Fibroblast of upper back skin (primary cell): ENCODE data around the gene SREBF1.
"Not testable (repeated sequence)": the region's sequence is repeated elsewhere in the genome, so short reads cannot be mapped to it uniquely, and the experiment has no call there.

Source experiments
- DNase-seq: peaks from one replicate; pipeline ENCODE4 v3.0.0-alpha.2; 2013

The SREBF1 gene

DNA sequence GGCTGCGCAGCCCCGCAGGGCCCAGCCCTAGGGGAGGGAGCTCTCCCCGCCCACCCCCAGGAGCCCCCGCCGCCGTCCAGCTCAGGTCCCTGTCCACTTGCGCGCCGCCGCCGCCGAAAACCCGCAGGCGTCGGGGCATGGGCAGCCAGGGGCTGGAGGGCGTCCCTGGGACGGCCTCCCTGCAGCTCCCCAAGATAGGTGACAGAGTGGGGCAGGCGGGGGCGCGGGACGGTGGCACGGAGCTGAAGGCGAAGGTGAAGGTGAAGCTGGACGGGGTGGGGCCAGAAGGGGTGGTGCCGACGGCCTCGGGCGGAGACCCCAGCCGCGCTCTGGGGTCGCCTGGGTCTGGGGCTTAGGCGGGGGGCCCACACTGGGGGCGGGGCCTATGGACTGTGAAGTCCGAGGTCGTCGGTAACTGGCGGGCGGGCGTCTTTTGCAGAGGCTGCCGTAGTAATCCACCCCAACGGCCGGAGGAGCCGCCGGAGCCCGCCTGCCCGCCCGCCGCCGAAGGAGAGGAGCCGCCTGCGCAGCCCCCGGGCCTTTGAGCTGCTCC is 27.2 kb downstream of the SREBF1 start:
- DNase-seq = no peak

DNA sequence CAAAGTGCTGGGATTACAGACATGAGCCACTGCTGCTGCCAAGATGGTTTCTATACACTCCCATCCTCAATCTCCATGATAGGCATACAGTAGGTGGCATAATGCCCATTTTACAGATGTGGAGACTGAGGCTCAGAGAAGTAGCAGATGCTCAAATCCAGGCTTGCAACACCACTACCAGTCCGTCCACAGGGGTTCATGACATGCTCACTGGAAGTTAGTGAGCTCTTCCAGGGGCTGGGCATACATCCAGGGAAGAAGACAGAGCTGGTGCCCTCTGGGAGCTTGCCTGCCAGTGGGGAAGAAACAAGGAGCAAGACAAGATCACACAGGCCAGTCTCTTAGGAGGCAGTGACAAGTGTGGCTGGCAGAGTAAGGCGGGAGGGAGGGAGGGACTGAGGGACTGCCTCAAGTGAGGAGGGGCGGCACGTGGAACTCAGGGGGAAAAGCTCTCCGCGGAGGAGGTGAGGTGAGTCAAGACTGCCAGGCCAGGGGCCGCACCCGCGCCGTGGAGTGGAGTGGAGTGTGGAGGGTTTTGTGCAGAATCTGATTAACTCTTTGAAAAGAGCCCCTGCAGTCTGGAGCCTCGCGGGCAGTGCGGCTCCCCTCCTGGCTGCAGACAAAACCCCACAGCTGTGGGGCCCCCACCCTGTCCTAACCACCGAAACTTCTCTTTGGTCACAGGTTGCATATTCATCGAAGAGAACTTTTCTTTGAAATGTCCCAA is 27.9 kb downstream of the SREBF1 start:
- DNase-seq = peak; percentile 33

DNA sequence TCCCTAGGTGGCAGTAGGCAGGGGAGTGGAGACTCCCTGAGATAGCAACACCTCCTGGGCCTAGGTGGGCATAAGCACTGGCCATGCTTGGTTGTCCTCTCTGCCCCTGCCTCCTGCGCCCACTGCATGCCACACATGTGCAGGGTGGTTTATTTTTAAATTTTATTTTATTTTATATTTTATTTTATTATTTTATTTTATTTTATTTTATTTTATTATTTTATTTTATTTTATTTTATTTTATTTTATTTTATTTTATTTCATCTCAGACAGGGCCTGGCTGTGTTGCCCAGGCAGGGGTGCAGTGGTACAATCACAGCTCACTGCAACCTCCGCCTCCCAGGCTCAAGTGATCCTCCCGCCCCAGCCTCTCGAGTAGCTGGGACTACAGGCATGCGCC is 28.6 kb downstream of the SREBF1 start:
- not testable (repeated sequence) for DNase-seq

DNA sequence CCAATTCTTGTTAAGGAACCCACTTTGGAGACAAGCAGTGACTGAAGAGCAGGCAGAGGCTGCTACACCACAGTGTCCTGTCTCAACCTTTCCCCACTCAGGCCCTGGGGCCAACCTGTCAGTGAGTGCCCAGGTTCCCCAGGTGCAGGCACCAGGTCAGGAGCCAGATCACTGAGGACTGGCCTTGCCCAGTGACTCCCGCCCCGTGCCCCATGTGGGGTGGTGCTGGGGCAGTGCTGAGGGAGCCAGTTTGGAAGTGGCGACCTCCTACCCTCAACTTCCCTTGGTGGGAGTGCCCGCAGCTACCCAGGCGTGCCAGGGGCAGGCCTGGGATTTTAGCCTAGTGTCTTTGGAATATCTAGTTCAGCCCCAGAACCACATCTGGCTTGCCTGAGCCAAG is 29.3 kb downstream of the SREBF1 start:
- DNase-seq = no peak

DNA sequence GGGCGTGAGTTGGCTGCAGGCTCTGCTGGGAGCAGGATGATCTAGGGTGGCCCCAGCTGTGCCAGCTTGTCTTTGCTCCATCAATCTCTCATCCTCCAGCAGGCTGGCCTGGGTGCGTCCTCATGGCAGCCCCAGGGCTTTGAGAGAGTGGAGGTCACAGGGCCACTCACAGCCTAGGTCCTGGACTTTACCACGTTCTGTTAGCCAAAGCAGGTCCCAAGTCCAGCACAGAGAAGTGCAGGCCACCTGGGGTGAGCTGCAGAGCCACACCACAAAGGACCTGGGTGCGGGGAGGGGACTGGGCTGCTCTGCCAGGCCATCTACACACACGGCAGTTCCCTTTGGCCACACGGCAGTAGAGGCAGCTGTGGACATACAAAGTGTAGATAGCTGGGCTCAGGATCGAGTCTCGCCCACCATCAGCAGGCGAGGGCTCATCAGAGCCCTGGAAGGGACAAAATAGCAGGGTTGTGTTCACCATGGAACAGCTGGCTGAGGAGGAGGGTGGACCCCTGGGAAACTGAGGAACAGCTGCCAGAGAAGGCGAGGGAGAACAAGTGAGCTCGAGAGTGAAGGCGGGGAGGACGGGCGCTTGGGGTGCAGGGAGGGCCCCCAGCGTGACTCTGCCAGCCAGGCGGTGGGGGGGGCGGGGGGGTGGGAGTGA is 30.0 kb downstream of the SREBF1 start:
- DNase-seq = no peak

DNA sequence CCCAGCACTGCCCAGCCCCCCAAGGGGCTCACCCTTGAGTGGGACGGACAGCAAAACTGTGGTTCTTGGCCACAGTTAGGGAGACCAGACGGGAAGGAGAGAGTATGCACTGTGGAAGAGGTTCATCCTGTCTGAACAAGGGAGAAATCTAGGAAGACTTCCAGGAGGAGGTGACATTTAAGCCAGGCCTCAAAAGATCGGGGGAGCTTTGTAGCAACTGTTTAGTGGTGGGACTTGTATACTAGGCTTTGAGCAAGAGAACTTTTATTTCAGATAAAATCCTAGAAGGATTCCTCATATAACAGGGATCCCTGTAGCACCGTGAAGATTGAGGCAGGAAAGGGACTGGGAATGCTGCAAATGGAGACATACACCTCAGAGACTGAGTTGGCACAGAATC is 30.8 kb downstream of the SREBF1 start:
- no peak for DNase-seq

DNA sequence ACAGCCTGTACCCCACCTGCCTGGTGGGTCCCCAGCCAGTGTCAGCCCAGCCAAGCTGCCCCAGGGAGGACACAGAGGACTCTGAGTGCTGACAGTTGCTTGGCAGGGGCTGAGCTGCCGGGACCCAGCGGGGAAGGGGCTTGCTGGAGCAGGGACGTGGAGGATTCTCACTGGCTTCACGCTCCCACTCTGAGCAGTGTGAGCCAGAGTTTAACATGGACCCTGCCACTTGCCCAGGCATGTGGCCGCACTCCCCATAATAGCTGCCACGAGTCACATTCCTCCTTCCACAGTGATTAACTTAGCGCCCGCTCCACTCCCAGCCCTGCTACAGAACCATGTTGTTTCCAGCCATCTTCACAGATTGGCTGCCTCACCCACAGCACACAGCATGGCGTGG is 31.2 kb downstream of the SREBF1 start:
- no peak for DNase-seq

DNA sequence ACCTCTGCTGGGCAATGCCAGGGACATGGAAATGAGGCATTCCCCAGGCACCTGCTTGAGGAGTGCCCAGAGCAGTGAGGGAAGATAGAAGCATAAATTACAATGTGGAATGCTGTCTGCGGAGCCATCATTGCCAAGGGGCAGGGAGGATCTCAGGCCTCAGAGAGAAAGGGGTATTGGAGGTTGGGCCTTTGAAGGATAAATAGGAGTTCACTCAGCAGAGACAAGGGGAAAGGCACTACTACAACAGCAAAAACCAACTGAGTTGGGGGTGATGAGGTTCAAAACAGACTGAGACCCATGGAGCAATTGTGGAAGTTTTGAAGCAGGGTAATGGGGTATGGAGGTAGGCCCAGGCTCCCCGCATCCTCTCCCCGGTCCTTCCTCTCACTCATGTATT is 32.8 kb downstream of the SREBF1 start:
- DNase-seq = no peak

DNA sequence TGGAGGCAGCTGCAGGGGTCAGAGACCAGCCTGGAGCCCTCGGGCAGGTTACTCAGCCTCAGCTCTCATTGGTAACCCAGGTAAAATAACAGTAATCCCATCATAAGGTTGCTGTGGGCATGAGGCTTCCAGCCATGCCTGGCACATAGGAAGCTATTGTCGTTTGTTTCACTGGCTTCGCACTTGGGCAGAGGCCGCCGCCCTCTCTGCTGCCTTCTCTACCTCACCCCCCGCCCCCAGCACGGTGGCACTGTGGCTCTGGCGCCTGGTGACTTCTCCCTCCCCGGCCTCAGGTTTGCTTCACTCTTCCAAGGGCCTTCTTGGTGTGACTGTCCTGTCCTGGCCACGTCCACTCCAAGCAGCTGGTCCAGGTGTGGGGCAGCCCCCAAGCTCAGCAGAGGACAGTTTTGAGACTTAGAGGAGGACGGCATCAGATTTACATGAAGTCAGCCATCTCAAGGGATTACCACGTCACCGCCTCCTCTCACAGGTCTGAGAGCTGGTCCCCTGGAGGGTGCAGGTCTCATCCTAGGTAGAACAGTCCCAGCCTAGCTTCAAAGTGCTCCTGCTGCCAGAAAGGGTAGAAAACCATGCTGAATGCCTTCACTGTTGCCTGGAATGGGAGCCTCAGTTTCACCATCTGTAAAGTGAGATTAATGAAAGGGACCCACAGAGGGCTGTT is 34.8 kb downstream of the SREBF1 start:
- DNase-seq = no peak

DNA sequence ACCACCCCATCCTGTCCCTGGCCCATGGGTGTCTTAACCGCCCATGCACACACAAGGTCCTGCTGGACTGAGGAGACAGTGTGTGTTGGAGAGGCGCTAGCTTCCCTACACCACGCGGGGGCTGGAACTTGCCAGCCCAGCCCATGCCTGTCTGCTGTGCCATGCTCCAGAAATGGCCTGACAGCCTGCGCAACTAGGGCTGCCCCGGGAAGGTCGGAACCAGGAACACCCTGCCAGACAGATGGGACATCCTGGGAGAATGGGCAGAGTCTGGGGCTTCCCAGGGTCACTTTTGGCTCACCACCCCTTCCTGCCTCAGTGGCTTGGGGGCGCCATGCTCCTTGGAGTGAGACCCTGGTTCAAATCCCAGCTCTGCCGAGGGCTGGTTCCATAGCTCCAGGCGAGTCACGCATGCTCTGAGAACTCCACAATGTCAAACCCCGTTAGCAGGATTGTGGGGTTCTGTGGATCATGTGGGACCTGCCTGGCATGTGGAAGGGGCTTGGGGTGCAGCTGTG is 36.2 kb downstream of the SREBF1 start:
- DNase-seq = no peak

DNA sequence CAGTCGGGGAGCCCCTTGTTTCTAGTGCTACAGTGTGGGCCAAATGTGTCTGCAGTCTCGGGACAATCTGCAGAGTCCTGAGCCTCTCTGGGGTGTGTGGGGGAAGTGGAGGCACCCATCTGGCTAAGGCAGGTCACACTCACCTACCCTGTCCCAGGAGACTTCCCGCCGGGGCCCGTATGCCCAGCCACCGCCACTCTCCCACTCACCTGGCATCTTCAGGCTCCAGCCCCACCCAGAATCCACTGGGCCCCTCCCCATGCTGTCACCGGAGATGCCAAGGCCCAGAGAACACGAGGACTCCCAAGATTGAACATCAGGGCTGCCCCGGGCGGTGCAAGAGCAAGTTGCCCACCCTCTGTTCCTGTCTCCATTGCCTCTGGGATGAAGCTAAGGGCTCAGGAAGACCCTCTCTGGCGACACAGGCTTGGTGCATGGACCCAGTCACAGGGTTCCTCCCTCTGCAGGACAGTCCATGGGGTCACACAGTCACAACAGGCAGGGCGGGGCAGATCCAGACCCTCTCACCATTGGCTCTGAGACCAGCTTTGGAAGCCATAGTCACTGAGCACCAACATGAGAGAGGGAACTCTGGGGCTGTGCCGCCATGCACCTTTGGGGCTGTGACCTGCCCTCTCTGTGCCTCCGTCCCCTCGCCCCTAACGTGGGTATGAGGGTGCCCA is 38.1 kb downstream of the SREBF1 start:
- no peak for DNase-seq

DNA sequence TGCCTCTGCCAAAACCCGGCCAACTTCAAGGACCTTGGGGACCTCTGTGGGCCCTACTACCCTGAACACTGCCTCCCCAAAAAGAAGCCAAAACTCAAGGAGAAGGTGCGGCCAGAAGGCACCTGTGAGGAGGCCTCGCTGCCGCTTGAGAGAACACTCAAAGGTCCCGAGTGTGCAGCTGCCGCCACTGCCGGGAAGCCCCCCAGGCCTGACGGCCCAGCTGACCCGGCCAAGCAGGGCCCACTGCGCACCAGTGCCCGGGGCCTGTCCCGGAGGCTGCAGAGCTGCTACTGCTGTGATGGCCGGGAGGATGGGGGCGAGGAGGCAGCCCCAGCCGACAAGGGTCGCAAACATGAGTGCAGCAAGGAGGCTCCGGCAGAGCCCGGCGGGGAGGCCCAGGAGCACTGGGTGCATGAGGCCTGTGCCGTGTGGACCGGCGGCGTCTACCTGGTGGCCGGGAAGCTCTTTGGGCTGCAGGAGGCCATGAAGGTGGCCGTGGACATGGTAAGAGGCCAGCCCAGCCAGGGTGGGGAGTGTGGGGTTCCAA is 38.7 kb downstream of the SREBF1 start:
- no peak for DNase-seq

DNA sequence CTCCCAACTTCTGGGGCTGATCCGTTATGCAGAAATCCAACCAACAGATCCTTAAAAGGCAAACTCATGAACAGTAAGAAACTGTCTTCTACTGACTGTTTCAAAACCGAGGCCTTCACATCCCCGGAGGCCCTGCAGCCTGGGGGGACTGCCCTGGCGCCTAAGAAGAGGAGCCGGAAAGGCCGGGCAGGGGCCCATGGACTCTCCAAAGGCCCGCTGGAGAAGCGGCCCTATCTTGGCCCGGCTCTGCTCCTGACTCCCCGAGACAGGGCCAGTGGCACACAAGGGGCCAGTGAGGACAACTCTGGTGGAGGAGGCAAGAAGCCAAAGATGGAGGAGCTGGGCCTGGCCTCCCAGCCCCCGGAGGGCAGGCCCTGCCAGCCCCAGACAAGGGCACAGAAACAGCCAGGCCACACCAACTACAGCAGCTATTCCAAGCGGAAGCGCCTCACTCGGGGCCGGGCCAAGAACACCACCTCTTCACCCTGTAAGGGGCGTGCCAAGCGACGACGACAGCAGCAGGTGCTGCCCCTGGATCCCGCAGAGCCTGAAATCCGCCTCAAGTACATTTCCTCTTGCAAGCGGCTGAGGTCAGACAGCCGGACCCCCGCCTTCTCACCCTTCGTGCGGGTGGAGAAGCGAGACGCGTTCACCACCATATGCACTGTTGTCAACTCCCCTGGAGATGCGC is 39.5 kb downstream of the SREBF1 start:
- no peak for DNase-seq

DNA sequence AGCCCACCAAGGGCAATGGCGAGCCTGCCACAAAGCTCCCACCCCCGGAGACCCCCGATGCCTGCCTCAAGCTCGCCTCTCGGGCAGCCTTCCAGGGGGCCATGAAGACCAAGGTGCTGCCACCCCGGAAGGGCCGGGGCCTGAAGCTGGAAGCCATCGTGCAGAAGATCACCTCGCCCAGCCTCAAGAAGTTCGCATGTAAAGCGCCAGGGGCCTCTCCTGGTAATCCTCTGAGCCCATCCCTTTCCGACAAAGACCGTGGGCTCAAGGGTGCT is 40.1 kb downstream of the SREBF1 start:
- DNase-seq = no peak

DNA sequence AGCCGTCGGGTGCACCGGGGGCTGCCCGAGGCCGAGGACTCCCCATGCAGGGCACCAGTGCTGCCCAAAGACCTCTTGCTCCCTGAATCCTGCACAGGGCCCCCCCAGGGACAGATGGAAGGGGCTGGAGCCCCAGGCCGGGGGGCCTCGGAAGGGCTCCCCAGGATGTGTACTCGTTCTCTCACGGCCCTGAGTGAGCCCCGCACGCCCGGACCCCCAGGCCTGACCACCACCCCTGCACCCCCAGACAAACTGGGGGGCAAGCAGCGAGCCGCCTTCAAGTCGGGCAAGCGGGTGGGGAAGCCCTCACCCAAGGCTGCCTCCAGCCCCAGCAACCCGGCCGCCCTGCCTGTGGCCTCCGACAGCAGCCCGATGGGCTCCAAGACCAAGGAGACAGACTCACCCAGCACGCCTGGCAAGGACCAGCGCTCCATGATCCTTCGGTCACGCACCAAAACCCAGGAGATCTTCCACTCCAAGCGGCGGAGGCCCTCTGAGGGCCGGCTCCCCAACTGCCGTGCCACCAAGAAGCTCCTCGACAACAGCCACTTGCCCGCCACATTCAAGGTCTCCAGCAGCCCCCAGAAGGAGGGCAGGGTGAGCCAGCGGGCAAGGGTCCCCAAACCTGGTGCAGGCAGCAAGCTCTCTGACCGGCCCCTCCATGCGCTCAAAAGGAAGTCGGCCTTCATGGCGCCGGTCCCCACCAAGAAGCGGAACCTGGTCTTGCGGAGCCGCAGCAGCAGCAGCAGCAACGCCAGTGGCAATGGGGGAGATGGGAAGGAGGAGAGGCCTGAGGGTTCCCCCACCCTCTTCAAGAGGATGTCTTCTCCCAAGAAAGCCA is 40.6 kb downstream of the SREBF1 start:
- no peak for DNase-seq

DNA sequence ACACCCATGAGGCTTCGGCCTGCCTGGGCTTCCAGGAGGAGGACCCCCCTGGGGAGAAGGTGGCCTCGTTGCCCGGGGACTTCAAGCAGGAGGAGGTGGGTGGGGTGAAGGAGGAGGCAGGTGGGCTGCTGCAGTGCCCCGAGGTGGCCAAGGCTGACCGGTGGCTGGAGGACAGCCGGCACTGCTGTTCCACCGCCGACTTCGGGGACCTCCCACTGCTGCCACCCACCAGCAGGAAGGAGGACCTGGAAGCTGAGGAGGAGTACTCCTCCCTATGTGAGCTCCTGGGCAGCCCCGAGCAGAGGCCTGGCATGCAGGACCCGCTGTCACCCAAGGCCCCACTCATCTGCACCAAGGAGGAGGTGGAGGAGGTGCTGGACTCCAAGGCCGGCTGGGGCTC is 41.5 kb downstream of the SREBF1 start:
- no peak for DNase-seq

DNA sequence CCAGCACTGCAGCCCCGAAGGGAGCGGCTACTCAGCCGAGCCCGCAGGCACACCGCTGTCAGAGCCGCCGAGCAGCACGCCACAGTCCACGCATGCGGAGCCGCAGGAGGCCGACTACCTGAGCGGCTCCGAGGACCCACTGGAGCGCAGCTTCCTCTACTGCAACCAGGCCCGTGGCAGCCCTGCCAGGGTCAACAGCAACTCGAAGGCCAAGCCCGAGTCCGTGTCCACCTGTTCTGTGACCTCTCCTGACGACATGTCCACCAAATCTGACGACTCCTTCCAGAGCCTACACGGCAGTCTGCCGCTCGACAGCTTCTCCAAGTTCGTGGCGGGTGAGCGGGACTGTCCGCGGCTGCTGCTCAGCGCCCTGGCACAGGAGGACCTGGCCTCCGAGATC is 42.4 kb downstream of the SREBF1 start:
- no peak for DNase-seq

DNA sequence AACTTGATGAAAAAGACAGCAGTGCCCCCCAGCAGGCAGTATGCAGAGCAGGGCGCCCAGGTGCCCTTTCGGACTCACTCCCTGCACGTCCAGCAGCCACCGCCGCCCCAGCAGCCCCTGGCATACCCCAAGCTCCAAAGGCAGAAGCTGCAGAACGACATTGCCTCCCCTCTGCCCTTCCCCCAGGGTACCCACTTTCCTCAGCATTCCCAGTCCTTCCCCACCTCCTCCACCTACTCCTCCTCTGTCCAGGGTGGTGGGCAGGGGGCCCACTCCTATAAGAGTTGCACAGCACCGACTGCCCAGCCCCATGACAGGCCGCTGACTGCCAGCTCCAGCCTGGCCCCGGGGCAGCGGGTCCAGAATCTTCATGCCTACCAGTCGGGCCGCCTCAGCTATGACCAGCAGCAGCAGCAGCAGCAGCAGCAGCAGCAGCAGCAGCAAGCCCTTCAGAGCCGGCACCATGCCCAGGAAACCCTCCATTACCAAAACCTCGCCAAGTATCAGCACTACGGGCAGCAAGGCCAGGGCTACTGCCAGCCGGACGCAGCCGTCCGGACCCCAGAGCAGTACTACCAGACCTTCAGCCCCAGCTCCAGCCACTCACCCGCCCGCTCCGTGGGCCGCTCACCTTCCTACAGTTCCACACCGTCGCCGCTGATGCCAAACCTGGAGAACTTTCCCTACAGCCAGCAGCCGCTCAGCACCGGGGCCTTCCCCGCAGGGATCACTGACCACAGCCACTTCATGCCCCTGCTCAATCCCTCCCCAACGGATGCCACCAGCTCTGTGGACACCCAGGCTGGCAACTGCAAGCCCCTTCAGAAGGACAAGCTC is 43.2 kb downstream of the SREBF1 start:
- DNase-seq = no peak

DNA sequence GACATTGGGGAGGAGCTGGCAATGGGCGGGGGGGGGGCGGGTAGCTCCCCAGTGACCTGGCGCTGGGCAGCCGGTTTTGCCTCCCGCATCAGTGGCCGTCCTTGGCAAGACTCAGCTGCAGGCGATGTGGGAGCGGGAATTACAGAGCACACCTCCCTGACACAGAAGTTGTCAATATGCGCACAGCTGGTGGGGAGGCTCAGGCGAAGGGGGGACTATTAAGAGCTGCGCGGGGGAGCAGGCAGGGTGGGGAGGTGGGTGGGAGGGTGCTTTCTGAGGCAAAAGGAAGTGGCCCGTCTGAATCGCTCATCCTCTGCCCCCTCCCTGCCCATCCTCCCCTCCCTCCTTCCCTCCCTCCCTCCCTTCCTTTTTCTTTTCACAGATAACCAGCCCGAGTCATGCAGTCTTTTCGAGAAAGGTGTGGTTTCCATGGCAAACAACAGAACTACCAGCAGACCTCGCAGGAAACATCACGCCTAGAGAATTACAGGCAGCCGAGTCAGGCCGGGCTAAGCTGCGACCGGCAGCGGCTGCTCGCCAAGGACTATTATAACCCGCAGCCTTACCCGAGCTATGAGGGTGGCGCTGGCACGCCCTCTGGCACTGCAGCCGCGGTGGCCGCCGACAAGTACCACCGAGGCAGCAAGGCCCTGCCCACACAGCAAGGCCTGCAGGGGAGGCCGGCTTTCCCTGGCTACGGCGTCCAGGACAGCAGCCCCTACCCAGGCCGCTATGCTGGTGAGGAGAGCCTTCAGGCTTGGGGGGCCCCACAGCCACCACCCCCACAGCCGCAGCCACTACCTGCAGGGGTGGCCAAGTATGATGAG is 44.0 kb downstream of the SREBF1 start:
- DNase-seq = peak; percentile 77
